Measurements from ENCODE around the gene FSHR.

The FSHR gene

DNA sequence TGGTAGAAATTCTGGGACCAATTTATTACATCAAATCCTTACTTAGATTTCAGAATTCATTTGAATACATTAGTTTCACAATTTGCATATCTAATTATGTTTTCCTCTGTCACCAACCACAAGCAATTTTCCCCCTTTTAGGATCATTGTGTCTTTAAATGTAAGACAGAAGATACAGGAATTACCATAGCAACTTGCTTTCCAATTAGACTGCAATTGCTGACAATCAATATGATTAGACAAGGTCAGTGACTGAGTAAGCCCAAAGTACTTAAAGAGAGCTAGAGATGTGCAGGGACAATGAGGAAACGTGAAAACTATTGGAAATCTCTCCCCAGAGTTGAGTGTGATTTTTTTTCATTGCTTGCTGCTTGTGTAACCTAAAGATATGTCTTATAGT is 121.4 kb downstream of the FSHR start:
- DNase-seq (ENCODE audit: low spot score): no peak

DNA sequence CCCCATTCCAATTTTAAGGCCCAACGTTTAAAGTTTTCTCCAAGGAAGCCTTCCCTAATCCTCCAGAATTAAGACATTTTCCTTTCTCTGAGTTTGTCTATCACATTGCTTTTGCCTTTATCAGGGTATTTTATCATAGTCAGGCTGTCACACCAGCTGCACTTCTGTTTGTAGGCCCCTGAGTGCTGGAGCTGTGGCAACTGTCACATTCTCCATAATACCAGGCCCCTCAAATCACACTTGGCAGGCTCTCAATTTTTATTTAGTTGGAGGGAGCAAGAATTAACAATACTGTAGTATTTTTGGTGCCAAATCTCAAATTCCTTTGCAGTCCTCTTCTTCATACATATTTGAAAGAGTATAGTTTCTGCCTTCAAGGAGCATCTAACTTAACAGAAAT is 122.2 kb downstream of the FSHR start:
- no peak for DNase-seq (ENCODE audit: low spot score)

DNA sequence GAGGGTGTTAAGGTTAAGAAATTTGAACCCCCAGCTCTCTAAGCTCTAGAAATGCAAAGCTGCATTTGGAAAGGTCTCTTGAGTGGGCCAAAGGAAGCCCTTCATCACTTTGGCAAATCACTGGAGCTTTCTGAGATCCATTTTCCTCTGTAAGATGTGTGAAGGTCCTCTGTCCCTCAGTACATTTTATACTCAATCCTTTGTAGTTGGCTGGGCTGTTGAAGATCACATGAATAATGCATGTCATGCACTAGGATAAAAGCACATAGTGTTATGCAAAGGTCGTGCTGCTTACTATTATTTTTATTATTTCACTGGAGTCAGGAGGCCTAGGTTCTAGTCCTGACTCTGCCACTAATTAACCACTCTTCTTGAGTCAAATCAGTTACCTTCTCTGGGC is 124.9 kb downstream of the FSHR start:
- no peak for DNase-seq (ENCODE audit: low spot score)

- no peak for DNase-seq (ENCODE audit: low spot score)
Observed at GRCh38 chr2:49028101-49028500, 126.2 kb downstream of the FSHR start.

DNA sequence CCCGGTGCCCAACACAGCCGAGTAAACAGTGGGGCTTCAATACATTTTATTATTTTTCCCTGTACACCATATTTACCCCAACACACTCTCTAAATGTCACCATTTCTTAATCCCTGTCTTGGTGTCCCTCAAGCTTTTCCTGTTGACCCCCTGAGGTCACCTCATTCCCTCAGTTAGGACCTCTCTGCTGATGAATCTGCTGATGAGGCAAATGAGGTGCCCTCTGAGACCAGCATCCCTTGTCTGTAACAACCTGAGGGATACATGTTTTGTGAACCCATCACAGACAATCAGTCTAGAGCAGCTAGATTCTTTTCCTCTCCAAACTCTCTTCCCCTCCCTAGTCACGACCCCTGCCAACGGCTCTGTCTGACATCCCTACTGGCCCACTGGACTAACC is 127.6 kb downstream of the FSHR start:
- no peak for DNase-seq (ENCODE audit: low spot score)

- DNase-seq (ENCODE audit: low spot score): no peak
Observed at GRCh38 chr2:49021271-49021670, 133.0 kb downstream of the FSHR start.

- DNase-seq (ENCODE audit: low spot score): no peak
Observed at GRCh38 chr2:49005261-49005660, 149.1 kb downstream of the FSHR start.

GRCh38 chr2:49004036-49004626 is 150.2 kb downstream of the FSHR start:
- DNase-seq (ENCODE audit: low spot score): no peak

GRCh38 chr2:49003201-49003600 is 151.1 kb downstream of the FSHR start:
- no peak for DNase-seq (ENCODE audit: low spot score)

DNA sequence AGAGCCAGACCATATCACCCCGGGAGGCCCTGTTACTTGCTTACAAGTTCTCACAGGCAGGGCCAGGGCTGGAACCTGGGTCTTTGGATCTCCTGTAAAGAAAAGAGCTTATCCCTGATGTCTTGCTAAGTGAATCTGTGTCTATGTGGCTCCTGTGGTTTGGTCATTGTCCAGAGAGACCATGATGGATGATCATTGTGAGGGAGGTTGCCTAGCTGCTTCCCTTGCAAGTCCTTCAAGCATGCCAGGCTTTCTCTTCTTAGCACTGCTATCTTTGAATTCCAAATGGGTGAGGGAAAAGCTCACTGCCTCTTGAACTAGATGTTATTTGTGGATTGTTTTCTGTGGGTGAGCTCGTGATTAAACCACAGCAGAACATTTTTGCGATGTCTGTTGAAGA is 151.6 kb downstream of the FSHR start:
- DNase-seq (ENCODE audit: low spot score): no peak

- DNase-seq (ENCODE audit: low spot score): no peak
Observed at GRCh38 chr2:49000695-49001094, 153.6 kb downstream of the FSHR start.

DNA sequence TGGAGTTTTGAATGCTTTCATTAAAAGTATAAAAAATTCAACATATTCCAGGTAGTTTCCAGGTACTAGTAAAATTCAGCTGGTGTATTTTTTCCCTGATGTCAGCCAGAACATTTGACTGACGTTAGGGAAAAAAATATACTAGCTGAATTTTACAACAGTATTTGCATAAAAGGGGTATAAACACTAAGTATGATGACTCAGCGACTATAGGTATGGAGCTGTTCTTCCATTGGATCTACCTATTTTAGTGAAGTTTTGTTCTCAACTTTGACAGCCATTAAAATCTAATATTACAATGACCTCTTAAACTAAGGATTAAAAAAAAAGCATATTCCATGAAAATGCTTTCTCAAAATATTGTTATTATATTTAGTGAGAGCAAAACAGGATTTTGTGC is 155.9 kb downstream of the FSHR start:
- DNase-seq (ENCODE audit: low spot score): no peak

DNA sequence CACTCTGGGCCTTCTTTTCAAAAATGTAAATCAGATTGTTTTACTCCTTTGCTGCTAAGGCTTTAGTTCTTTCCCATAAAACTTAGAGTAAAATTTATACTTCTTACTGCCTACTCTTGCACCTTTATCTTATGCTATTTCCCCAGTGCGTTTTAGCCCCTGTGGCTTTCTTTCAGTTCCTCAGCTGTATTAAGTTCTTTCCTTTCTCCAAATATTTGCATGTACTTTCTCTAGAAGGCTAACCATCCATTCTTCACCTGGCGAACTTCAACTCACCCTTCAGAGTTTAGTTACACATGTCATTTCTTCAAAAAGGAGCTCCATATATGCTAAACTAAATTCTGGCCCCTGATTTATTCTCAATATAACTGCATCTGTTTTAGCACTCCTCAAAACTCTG is 160.7 kb downstream of the FSHR start:
- DNase-seq (ENCODE audit: low spot score): no peak

- no peak for DNase-seq (ENCODE audit: low spot score)
Observed at GRCh38 chr2:48991415-48992131, 162.7 kb downstream of the FSHR start.

DNA sequence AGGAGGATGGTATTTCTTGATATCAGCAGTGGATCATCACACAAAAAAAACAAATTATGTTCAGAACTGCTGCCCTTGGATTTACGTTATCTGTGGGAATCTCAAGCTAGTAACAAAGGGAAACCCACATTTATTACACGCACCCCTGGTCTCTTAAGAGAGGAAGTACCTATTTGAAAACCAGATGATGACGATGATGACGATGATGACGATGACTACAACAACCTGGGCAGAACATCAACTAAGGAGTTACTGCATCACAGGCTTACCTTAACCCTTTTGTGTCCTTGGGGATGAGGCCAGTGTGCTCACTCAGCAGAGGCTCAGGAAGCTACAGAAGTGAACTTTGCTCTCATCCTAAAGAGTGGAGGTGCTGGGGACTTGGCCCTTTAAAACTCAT is 169.4 kb downstream of the FSHR start:
- DNase-seq (ENCODE audit: low spot score): no peak

GRCh38 chr2:48983551-48983950 is 170.8 kb downstream of the FSHR start:
- no peak for DNase-seq (ENCODE audit: low spot score)

DNA sequence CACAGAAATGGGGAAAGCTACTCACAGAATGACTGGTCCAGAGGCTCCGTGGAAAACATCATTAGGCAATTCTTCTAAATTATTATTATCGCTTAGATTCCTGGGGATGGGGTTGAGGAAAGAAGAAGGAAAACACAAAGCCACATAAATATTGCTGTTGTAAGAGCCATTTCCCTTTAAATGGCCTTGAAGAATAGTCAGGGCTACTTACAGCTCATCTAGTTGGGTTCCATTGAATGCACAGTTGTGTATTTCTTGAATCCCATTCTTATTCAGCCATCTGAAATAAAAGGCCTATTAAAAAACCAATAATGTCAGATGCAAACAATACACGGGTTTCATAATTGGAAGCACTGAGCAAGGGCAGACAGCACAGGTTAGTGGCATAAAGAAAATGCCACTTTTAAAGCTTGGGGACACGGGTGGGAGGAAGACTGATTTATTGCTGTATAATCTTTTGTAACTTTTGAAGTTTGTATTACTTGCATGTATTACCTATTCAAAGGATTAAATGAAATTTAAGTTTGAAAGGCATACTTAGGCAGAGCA is 171.4 kb downstream of the FSHR start:
- no peak for DNase-seq (ENCODE audit: low spot score)

DNA sequence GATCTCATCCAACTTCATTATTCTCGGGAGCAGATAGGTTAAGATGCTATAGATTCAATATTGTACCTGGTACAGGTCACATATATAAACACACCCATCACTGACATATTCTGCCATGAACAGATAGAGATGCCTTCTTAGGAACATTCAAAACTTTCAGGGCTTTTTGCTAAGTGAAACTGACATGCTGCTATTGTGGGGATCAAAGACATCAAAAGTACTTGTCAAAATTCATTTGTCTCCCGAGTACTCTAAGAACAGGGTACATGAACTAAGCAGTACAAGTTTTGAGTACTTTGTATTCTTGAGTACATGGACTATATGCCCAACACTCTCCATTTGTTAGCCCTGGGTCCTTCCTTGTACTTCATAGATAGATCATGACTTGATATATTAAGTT is 173.5 kb downstream of the FSHR start:
- DNase-seq (ENCODE audit: low spot score): no peak

DNA sequence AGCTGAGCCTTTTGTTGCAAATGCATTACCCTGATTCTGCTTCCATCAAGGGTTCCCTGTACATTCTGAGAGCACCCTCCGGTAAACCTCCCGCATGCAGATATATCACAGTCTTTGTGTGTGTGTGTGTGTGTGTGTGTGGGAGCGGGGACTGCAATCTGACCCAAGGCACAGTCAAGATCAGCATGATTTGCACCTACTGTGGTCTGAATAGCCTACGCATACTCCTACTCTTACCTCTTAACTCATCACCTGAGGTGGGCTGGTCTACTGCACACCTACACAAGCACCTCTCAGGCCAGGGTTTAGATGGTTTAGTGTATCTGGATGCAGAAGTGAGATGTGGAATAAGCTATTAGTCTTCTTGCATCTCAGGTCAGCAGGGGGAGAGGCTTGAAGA is 174.6 kb downstream of the FSHR start:
- DNase-seq (ENCODE audit: low spot score): no peak

GRCh38 chr2:48978131-48978530 is 176.2 kb downstream of the FSHR start:
- no peak for DNase-seq (ENCODE audit: low spot score)

DNA sequence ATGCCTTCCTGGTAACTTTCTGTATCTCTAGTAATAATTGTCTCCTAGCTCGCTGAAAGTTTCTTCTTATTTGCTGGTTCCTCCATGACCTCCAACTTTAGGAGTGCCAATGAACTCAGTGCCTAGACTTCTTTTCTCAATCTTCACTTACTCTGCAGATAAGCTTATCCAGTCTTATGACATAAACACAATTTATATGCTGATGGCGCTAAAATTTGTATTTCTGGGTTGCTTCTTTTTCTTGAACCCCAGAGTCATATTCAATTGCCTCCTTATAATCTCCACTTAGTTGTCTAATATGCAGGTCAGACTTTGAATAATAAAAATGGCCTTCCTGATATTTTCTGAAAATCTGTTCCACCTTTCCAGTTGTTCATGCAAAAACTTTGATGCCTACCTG is 182.5 kb downstream of the FSHR start:
- no peak for DNase-seq (ENCODE audit: low spot score)

GRCh38 chr2:48968011-48968410 is 186.3 kb downstream of the FSHR start:
- no peak for DNase-seq (ENCODE audit: low spot score)

DNA sequence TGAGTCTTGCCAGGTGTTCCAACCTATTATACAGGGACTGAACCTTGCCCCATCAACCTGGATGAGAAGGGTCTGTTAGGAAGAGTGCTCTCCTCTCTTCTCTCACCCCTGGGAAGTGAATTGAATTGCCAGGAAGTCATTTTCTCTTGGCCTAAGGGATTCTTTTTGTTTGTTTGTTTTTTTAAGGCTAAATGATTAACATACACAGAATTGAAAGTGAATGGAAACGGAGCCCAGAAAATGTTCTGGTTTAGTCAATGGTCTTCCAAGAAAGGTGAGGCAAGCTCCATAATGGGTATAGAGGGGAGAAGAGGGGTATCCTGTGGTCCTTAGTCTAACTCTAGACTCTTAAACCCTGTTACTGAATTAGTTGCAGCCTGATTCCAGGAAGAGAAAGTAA is 189.1 kb downstream of the FSHR start:
- no peak for DNase-seq (ENCODE audit: low spot score)

DNA sequence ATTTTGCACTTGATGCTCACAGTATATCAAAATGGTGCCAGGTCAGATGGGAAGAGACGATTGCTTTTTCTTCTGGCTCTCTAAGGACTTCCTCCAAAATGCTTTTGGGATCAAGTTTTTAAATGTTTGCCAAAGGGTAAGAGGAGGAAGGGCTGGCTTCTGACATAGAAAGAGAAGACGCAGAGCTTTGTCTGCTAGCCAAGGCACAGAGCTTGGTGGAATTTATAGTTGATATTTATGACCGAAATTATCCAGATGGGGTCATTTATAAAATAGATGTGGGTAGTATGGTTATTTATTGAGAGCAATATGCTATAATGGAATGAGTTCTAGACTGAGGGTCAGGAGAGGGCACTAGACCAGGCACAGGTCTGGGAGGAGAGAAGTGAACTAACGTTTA is 193.3 kb downstream of the FSHR start:
- no peak for DNase-seq (ENCODE audit: low spot score)
